Aorta (tissue), 5 donors: ENCODE results near the gene ARHGAP10. TPM values are rescaled to one million over a fixed set of nuclear protein-coding genes. Genes with fewer than 3 reads are reported as not detected.

Experiments
- ATAC-seq: fragments of 200-7000 bp; cut with Tn5 transposase; one replicate; pipeline ENCODE4 v1.9.1; 2022; ENCODE audit warnings: moderate library complexity; ENCODE audit not compliant: low FRiP score
- DNase-seq, 2 donors: peaks; one replicate each; pipeline ENCODE4 v3.0.0-alpha.2; 2020
- H3K27ac ChIP-seq, 2 donors: one replicate each; pipeline ENCODE4 v1.5.1; 2013; ENCODE audit warnings: low read length in 2 of 2, mild to moderate bottlenecking in 2 of 2, moderate library complexity in 2 of 2, control low read depth in 1 of 2, inconsistent platforms in 1 of 2, low read depth in 1 of 2
- H3K27me3 ChIP-seq, 2 donors: one replicate each; pipeline ENCODE4 v1.6.1; 2013; ENCODE audit warnings: control low read depth in 1 of 2, low read length in 1 of 2, mild to moderate bottlenecking in 1 of 2, moderate library complexity in 1 of 2; ENCODE audit not compliant: insufficient read depth in 2 of 2, control insufficient read depth in 1 of 2
- H3K36me3 ChIP-seq, 2 donors: one replicate each; pipeline ENCODE4 v1.6.1; 2013; ENCODE audit warnings: control low read depth in 1 of 2, low read length in 1 of 2, mild to moderate bottlenecking in 1 of 2; ENCODE audit not compliant: insufficient read depth in 2 of 2, control insufficient read depth in 1 of 2
- H3K4me1 ChIP-seq, 2 donors: one replicate each; pipeline ENCODE4 v1.6.1; 2013; ENCODE audit warnings: low read length in 2 of 2, control low read depth in 1 of 2, mild to moderate bottlenecking in 1 of 2, moderate library complexity in 1 of 2; ENCODE audit not compliant: insufficient read depth in 2 of 2, control insufficient read depth in 1 of 2
- H3K4me3 ChIP-seq, 2 donors: one replicate each; pipeline ENCODE4 v1.5.1; 2013; ENCODE audit warnings: low read length in 2 of 2, control low read depth in 1 of 2, mild to moderate bottlenecking in 1 of 2
- H3K9me3 ChIP-seq: one replicate; pipeline ENCODE4 v1.6.1; 2013; ENCODE audit warnings: mild to moderate bottlenecking, low read length; ENCODE audit not compliant: control insufficient read depth
- WGBS, 2 donors: extraction: QIAGEN DNeasy Blood & Tissue Kit; methylation state at CpG; one replicate each; pipeline ENCODE4 v1.1.7; 2013; 5-methylcytosine and 5-hydroxymethylcytosine counted together
- intact Hi-C, 2 donors: fragments of 100-400 bp; cut with DNase I; formaldehyde crosslinking; loops; one replicate each; pipeline versions ENCODE4 v1.14.2 to v1.15.0; 2022
- polyA plus RNA-seq, 2 donors: library from polyadenylated mRNA; stranded (reverse); fragments of 200-250 nt; gene quantifications; one replicate each; pipeline ENCODE4 v1.2.3, GENCODE V29; 2013
- total RNA-seq, 2 donors: library from RNA; stranded (reverse); fragmentation: NEBNext Ultra II Directional; extraction: Animal tissue kit (Norgen Biotek cat#: 25700); gene quantifications; one replicate each; pipeline ENCODE4 v1.2.1, GENCODE V29; 2021
- donor health status: healthy with polysubstance abuse.
- donor health status: Bipolar disorder and iron deficiency.
- donor health status: DM: no; HTN: no; CAD: no.
- donor health status: DM: no; HTN: no; CAD: no.
- donor health status: DM: yes; HTN: yes; CAD: no.

Gene ARHGAP10
- total and polyA plus RNA-seq, 4 donors, result 47.3 to 94.5 (median 63.5) TPM

GRCh38 chr4:147943159-147943638, 211.3 kb downstream of the ARHGAP10 start:
- Histone ChIP-seq H3K27ac (peak overlapping the region in 1 of 2 donors; percentile 2), H3K36me3 (peaks cover 0 to 8% of the 10 kb centered on the region in 2 donors), H3K27me3 (no peaks in the 10 kb centered on the region), H3K4me3 (no peak overlapping the region), H3K4me1 (no peaks in the 10 kb centered on the region), H3K9me3 (no peaks in the 10 kb centered on the region)
- no peak for DNase-seq
- WGBS, 2 donors, result 70 to 80% methylated on average over 3 of the region's 3 CpGs
- intact Hi-C loops, result no loop called here
- ATAC-seq, result no peak

- Histone ChIP-seq H3K36me3 (peaks cover 0 to 9% of the 10 kb centered on the region in 2 donors), H3K27me3 (no peaks in the 10 kb centered on the region), H3K4me3 (no peak overlapping the region), H3K4me1 (no peaks in the 10 kb centered on the region), H3K27ac (no peak overlapping the region), H3K9me3 (no peaks in the 10 kb centered on the region)
- WGBS, 2 donors, result 70 to 75% methylated on average over 1 of the region's 1 CpG
- DNase-seq, result no peak
- intact Hi-C loops, result no loop called here
- ATAC-seq, result no peak
Measured at GRCh38 chr4:147944249-147944648, 212.4 kb downstream of the ARHGAP10 start.

GRCh38 chr4:147944670-147945260, 212.9 kb downstream of the ARHGAP10 start:
- Histone ChIP-seq H3K4me1 (no peaks in the 10 kb centered on the region), H3K36me3 (peaks cover 0 to 10% of the 10 kb centered on the region in 2 donors)
- WGBS, 2 donors, result 95 to 97% methylated on average over 10 of the region's 10 CpGs

GRCh38 chr4:147948336-147948735, 216.4 kb downstream of the ARHGAP10 start:
- Histone ChIP-seq H3K36me3 (peaks cover 0 to 4% of the 10 kb centered on the region in 2 donors), H3K4me3 (no peak overlapping the region), H3K27ac (no peak overlapping the region), H3K4me1 (no peaks in the 10 kb centered on the region), H3K27me3 (no peaks in the 10 kb centered on the region), H3K9me3 (no peaks in the 10 kb centered on the region)
- ATAC-seq (no peak), DNase-seq (no peak)
- intact Hi-C loops, result no loop called here
- 98 to 99% methylated on average over 5 of the region's 5 CpGs for WGBS, 2 donors

More at GRCh38 chr4:147944670-147945260, 212.9 kb downstream of the ARHGAP10 start:
- intact Hi-C loops, result no loop called here
- H3K9me3 ChIP-seq, result no peaks in the 10 kb centered on the region
- H3K27ac ChIP-seq, result no peak overlapping the region
- no peaks in the 10 kb centered on the region for H3K27me3 ChIP-seq
- ATAC-seq (no peak), DNase-seq (no peak)
- no peak overlapping the region for H3K4me3 ChIP-seq

- ATAC-seq (no peak), DNase-seq (no peak)
- H3K27me3 ChIP-seq, result no peaks in the 10 kb centered on the region
- no peaks in the 10 kb centered on the region for H3K9me3 ChIP-seq
- H3K4me3 ChIP-seq, result no peak overlapping the region
- WGBS, 2 donors, result 92 to 96% methylated on average over 1 of the region's 1 CpG
- intact Hi-C loops, result no loop called here
- H3K36me3 ChIP-seq, result peaks cover 0 to 4% of the 10 kb centered on the region in 2 donors
- no peaks in the 10 kb centered on the region for H3K4me1 ChIP-seq
- H3K27ac ChIP-seq, result no peak overlapping the region
Measured at GRCh38 chr4:147950261-147950660, 218.4 kb downstream of the ARHGAP10 start.

- Histone ChIP-seq H3K4me1 (no peaks in the 10 kb centered on the region), H3K27ac (no peak overlapping the region), H3K9me3 (no peaks in the 10 kb centered on the region), H3K4me3 (no peak overlapping the region), H3K27me3 (no peaks in the 10 kb centered on the region), H3K36me3 (peaks cover 0 to 2% of the 10 kb centered on the region in 2 donors)
- DNase-seq (no peak), ATAC-seq (no peak)
- WGBS, 2 donors, result 33% methylated on average over 2 of the region's 2 CpGs
- intact Hi-C loops, result no loop called here
Measured at GRCh38 chr4:147950841-147951240, 219.0 kb downstream of the ARHGAP10 start.

- Histone ChIP-seq H3K27ac (no peak overlapping the region), H3K4me3 (no peak overlapping the region), H3K9me3 (no peaks in the 10 kb centered on the region), H3K4me1 (peaks cover 3 to 8% of the 10 kb centered on the region in 2 donors), H3K27me3 (no peaks in the 10 kb centered on the region), H3K36me3 (no peaks in the 10 kb centered on the region)
- ATAC-seq, result no peak
- intact Hi-C loops, result no loop called here
- 95 to 96% methylated on average over 2 of the region's 2 CpGs for WGBS, 2 donors
- DNase-seq, result no peak
Measured at GRCh38 chr4:147954850-147955249, 223.0 kb downstream of the ARHGAP10 start.

GRCh38 chr4:147955827-147956558, 224.1 kb downstream of the ARHGAP10 start:
- no peak overlapping the region for H3K4me3 ChIP-seq
- DNase-seq (no peak), ATAC-seq (no peak)
- WGBS, 2 donors, result 10 to 19% methylated on average over 4 of the region's 4 CpGs
- no peaks in the 10 kb centered on the region for H3K9me3 ChIP-seq
- no peaks in the 10 kb centered on the region for H3K27me3 ChIP-seq
- no peaks in the 10 kb centered on the region for H3K36me3 ChIP-seq
- intact Hi-C loops, result no loop called here
- H3K27ac ChIP-seq, result no peak overlapping the region
- peaks cover 3 to 8% of the 10 kb centered on the region in 2 donors for H3K4me1 ChIP-seq

- no peak for ATAC-seq
- 58 to 69% methylated on average over 3 of the region's 3 CpGs for WGBS, 2 donors
- no peak for DNase-seq
- no peak overlapping the region for H3K27ac ChIP-seq
- no peaks in the 10 kb centered on the region for H3K27me3 ChIP-seq
- intact Hi-C loops, result no loop called here
- H3K4me1 ChIP-seq, result peaks cover 3 to 8% of the 10 kb centered on the region in 2 donors
- H3K9me3 ChIP-seq, result no peaks in the 10 kb centered on the region
- peaks cover 0 to 1% of the 10 kb centered on the region in 2 donors for H3K36me3 ChIP-seq
- no peak overlapping the region for H3K4me3 ChIP-seq
Measured at GRCh38 chr4:147957446-147957845, 225.6 kb downstream of the ARHGAP10 start.
